Muscle layer of duodenum (tissue), 2 donors: Measurements from ENCODE around the gene ZW10.
"Not testable (repeated sequence)": the region's sequence is repeated elsewhere in the genome, so short reads cannot be mapped to it uniquely, and the experiment has no call there.

Experiments
- H3K27ac ChIP-seq: one replicate; pipeline ENCODE4 v1.7.0; 2013; ENCODE audit warnings: mild to moderate bottlenecking, low read length
- H3K27me3 ChIP-seq: one replicate; pipeline ENCODE4 v1.7.0; 2013; ENCODE audit warnings: low read depth, mild to moderate bottlenecking, control low read depth, low read length
- H3K36me3 ChIP-seq, 2 donors: one replicate each; pipeline ENCODE4 v1.7.0; 2013; ENCODE audit warnings: low read length in 2 of 2, control low read depth in 1 of 2, mild to moderate bottlenecking in 1 of 2; ENCODE audit not compliant: insufficient read depth in 2 of 2, control insufficient read depth in 1 of 2
- H3K4me1 ChIP-seq, 2 donors: one replicate each; pipeline ENCODE4 v1.7.0; 2013; ENCODE audit warnings: low read length in 2 of 2, mild to moderate bottlenecking in 2 of 2, control low read depth in 1 of 2, moderate library complexity in 1 of 2; ENCODE audit not compliant: insufficient read depth in 2 of 2, control insufficient read depth in 1 of 2
- H3K4me3 ChIP-seq, 2 donors: one replicate each; pipeline ENCODE4 v1.7.0; 2013; ENCODE audit warnings: low read length in 2 of 2, low read depth in 1 of 2, mild to moderate bottlenecking in 1 of 2
- H3K9me3 ChIP-seq, 2 donors: one replicate each; pipeline ENCODE4 v1.7.0; 2013; ENCODE audit warnings: low read length in 2 of 2, control low read depth in 1 of 2, mild to moderate bottlenecking in 1 of 2; ENCODE audit not compliant: control insufficient read depth in 1 of 2
- donor health status: healthy.

ZW10 gene

DNA sequence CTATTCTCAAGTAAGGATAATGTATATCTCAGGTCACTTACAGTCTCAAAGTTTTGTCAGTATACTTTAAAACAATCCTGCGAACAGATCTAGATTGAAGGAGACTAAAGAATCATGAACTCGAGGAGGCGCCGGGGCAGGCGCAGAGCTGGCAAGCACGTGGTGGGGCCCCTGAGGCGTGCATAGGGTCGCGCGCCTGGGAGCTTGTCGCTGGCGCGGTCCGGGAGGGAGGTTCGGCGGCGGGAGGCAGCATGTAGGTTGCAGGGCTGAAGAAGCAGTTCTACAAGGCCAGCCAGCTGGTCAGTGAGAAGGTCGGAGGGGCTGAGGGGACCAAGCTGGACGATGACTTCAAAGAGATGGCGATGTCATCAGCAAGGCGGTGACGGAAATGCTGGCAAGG lies 15.5 kb upstream of the ZW10 start:
- H3K9me3 ChIP-seq, H3K27ac ChIP-seq, H3K4me1 ChIP-seq, H3K4me3 ChIP-seq, H3K36me3 ChIP-seq, H3K27me3 ChIP-seq: not testable (repeated sequence)

DNA sequence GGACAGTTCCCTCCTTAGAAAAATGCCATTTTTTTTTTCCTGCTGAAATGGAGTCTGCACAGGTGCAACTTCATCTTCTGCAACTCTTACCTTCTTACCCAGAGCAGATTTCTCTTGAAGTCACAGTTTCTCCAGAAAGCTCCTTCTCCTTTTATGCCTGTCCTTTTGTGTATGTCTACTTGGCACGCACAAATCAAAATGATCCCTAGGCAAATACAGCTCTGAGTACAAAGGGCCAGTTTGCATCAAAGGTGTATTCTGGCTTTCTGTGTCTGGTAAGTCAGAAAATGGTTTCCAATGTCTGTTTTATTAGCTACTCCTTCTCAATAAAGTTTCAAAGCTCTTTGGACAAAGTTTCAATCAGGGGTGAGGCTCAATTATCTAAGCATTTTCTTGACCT lies 8.6 kb upstream of the ZW10 start:
- no peaks in the 10 kb centered on the region for H3K36me3 ChIP-seq
- no peaks in the 10 kb centered on the region for H3K27me3 ChIP-seq
- no peak overlapping the region for H3K4me3 ChIP-seq
- H3K9me3 ChIP-seq: no peaks in the 10 kb centered on the region
- H3K27ac ChIP-seq: no peak overlapping the region
- peaks cover 0 to 7% of the 10 kb centered on the region in 2 donors for H3K4me1 ChIP-seq

DNA sequence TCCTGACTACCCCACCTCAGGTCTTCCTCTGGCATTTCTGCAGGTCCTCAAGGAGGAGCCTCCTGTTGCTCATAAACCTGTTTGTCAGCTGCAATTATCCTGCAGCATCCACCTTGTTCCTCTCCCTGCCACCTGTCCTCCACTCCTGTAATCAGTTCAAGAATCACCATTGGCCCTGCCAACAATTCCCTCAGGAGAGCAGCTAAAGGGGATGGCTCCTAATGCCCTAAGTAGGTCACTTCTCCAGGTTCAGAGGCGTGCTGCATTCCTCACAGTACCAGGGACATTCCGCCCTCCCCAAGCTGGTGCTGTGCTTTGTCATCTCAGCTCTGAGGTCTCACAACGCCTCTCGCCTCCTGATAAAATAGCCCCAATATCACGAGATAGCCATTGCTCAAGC lies 8.2 kb upstream of the ZW10 start:
- H3K36me3 ChIP-seq: no peaks in the 10 kb centered on the region
- peaks cover 0 to 7% of the 10 kb centered on the region in 2 donors for H3K4me1 ChIP-seq
- no peak overlapping the region for H3K27ac ChIP-seq
- H3K9me3 ChIP-seq: no peaks in the 10 kb centered on the region
- H3K4me3 ChIP-seq: no peak overlapping the region
- H3K27me3 ChIP-seq: no peaks in the 10 kb centered on the region

DNA sequence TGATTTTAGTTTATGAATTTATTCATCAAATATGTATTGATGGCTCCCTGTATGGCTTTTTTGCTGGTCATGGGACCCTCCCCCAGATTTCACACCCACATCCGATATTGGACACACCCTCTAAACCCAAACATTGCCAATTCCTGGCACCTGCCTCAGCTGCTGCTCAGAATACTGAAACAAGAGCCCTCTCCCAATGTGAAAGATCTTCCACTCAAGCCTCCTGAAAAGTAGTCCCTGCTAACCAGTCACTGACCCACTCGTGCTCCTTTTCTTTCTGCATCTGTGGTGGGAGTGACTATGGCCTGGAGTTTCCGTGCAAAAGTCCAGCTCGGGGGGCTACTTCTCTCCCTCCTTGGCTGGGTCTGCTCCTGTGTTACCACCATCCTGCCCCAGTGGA lies 6.0 kb upstream of the ZW10 start, which contains the start of gene CLDN25:
Gene CLDN25, plus strand, starts transcription at position 301 of the 400 bp plus-strand sequence. Its CDS starts 0 bp downstream, at position 301.
- no peaks in the 10 kb centered on the region for H3K9me3 ChIP-seq
- H3K4me1 ChIP-seq: peaks cover 0 to 7% of the 10 kb centered on the region in 2 donors
- H3K4me3 ChIP-seq: no peak within 1 kb of the TSS
- H3K27me3 ChIP-seq: no peaks in the 10 kb centered on the region
- H3K36me3 ChIP-seq: no peaks in the 10 kb centered on the region
- no peak within 1 kb of the TSS for H3K27ac ChIP-seq

DNA sequence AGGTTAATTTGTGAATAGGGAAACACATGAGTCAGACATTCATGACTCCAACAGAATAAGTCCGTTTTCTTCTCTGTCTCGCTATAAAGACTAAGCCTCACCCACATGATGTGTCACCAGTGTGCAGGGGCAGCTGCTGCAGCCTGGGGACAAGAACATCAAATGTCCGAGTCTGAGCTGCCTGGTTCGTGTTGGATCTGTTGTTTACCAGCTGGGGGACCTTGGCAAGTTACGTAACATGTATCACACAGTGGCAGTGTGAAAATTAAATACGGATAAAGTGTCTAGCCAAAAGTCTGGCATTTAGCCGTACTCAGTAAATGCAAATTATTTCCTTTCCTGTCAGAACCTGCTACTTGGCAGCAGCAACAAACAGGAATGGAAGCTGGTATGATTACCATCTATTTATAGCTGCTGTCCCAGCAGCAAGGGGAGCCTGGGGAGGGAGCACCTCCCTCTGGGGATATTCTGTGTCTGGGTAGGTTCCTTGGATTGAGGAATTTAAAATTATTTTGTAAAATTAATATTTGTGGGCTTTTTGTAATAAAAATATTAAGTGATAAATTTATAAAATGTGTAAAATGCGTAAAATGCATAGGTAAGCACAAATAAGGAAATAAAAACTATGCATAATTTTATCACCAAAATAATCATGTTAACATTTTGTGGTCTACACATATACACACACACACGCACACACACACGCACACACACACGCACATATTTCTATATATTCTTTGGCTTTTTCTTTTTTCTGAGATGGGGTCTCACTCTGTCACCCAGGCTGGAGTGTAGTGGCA lies 4.8 kb upstream of the ZW10 start:
- Histone ChIP-seq H3K27me3 (no peaks in the 10 kb centered on the region), H3K4me1 (peaks cover 0 to 7% of the 10 kb centered on the region in 2 donors), H3K36me3 (no peaks in the 10 kb centered on the region), H3K4me3 (no peak overlapping the region), H3K9me3 (no peaks in the 10 kb centered on the region), H3K27ac (no peak overlapping the region)

DNA sequence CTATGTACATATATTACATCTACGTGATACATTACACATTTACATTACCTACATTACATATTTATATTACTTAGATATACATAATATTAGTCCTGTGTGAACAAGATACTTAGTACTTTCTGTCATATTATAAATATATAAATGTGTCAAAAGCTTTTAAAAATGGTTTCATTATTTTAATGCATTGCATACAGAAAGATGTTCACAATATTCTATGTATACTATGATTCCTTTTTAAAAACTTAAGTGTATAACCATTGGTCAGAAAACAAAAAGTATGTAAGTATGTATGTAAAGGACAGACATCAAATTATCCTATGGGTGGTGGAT lies 647 bp upstream of the ZW10 start:
- Histone ChIP-seq H3K36me3 (no peaks in the 10 kb centered on the region), H3K27me3 (no peaks in the 10 kb centered on the region), H3K9me3 (no peaks in the 10 kb centered on the region), H3K27ac (peak overlapping the region; percentile 90), H3K4me3 (peak overlapping the region; percentile 91 to 96), H3K4me1 (peaks cover 0 to 16% of the 10 kb centered on the region in 2 donors)

DNA sequence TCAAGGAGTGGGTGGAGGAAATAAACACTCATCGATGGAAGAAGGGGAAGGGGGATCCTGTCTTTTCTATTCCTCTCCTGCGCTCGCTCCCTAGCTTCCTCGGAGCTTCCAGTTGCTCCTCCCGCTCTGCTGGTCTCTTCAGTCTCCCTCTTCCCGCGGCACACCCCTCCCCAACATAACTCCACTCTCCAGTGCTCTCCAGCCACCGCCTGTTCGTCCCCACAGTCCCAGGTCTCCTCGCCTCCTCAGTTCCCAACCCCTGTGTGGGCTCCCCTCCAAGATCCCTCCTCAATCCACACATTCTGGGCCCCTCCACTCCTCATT lies 438 bp downstream of the ZW10 start:
- Histone ChIP-seq H3K27ac (peak overlapping the region; percentile 88), H3K4me3 (peak overlapping the region; percentile 91 to 96), H3K4me1 (peaks cover 0 to 9% of the 10 kb centered on the region in 2 donors), H3K27me3 (no peaks in the 10 kb centered on the region), H3K36me3 (peaks cover 0 to 9% of the 10 kb centered on the region in 2 donors), H3K9me3 (no peaks in the 10 kb centered on the region)

DNA sequence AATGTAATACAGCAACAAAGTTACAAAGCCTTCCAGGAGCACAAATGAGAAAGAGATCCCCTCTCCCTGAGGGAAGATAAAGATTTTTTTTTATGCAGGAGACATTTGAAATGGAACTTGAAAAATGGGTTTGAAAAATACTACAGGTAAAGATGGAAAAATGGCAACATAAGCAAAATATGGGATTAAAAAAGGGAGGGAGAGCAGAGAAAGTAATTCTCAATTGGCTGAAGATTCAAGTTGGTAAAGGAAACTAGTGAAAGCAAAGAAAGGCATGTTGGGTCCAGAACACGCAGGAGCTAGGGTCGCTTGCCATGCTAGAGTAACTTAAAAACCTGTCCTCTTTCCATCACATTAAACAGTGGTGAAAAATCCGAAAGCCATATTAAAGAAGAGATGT lies 1.5 kb downstream of the ZW10 start:
- H3K27ac ChIP-seq: no peak overlapping the region
- peak overlapping the region in 1 of 2 donors; percentile 91 for H3K4me3 ChIP-seq
- H3K36me3 ChIP-seq: peaks cover 7 to 18% of the 10 kb centered on the region in 2 donors
- no peaks in the 10 kb centered on the region for H3K27me3 ChIP-seq
- no peaks in the 10 kb centered on the region for H3K9me3 ChIP-seq
- H3K4me1 ChIP-seq: peaks cover 0 to 9% of the 10 kb centered on the region in 2 donors

DNA sequence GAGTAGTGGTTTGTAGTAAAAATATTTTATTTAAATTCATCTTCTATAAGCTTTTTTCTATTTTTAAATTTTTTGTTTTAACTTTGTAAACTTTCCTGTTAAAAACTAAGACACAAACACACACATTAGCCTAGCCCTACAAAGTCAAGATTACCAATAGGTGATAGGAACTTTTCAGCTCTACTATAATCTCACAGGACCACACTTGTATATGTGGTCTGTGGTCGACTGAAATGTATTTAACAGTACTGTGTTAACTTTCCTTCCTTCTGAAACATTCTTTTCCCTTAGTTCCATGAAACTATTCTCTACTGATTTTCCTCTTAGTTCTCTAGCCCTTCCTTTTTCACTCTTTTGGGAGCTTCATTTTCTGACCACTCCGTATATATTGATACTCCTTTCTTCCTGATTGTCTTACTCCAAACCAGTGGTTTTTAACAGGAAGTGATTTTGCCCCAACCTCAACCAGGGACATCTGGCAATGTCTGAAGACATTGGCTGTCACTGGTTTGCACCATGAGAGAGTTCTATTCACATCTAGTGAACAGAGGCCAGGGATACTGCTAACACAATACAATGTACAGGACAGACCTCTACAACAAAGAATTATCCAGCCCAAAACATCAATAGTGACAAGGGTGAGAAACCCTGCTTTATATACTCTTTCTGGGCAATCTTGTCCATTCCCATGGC lies 8.8 kb downstream of the ZW10 start:
- H3K36me3 ChIP-seq: peaks cover 13 to 24% of the 10 kb centered on the region in 2 donors
- no peak overlapping the region for H3K27ac ChIP-seq
- H3K4me1 ChIP-seq: no peaks in the 10 kb centered on the region
- H3K4me3 ChIP-seq: no peak overlapping the region
- H3K27me3 ChIP-seq: no peaks in the 10 kb centered on the region
- H3K9me3 ChIP-seq: no peaks in the 10 kb centered on the region

DNA sequence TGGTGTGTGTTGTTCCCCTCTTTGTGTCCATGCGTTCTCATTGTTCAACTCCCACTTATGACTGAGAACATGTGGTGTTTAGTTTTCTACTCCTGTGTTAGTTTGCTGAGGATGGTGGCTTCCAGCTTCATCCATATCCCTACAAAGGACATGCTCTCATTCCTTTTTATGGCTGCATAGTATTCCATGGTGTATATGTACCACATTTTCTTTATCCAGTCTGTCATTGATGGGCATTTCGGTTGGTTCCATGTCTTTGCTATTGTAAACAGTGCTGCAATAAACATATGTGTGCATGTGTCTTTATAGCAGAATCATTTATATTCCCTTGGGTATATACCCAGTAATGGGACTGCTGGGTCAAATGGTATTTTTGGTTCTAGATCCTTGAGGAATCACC lies 10.5 kb downstream of the ZW10 start:
- not testable (repeated sequence) for H3K9me3 ChIP-seq, H3K4me1 ChIP-seq, H3K4me3 ChIP-seq, H3K27ac ChIP-seq, H3K27me3 ChIP-seq
- peaks cover 25 to 29% of the 10 kb centered on the region in 2 donors for H3K36me3 ChIP-seq

DNA sequence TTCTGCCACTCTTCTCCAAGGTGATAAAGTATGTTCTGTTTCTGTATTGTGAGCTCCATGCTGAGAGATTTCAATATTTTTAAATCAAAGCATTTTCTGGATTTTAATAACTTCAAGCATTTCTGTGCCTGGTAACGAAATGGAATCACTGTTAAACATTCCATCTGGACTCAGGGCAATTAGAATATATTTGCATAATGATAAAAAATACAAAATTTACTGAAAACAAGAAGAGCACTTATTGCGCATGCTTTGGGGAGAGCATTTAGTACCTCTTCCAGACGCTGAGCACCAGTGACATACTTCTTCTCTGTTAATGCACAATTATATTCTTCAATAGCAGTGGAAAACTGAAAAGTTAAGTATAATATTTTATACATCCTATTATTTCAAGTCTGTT lies 13.3 kb downstream of the ZW10 start:
- Histone ChIP-seq H3K27ac (no peak overlapping the region), H3K36me3 (peaks cover 28 to 44% of the 10 kb centered on the region in 2 donors), H3K27me3 (no peaks in the 10 kb centered on the region), H3K4me1 (no peaks in the 10 kb centered on the region), H3K9me3 (no peaks in the 10 kb centered on the region), H3K4me3 (no peak overlapping the region)
